CD4-positive, CD25-positive, alpha-beta regulatory T cell (primary cell): Measurements from ENCODE around the gene SKIC2. TPM values are rescaled to one million over a fixed set of nuclear protein-coding genes. Genes with fewer than 3 reads are reported as not detected.

Experiments
- ATAC-seq, 2 donors: fragments of 150-1000 bp; cut with Tn5 transposase; one replicate each; pipeline ENCODE4 v1.10.0; 2021; ENCODE audit warnings: low read depth in 2 of 2, moderate number of reproducible peaks in 2 of 2, moderate library complexity in 1 of 2
- DNase-seq, 3 donors: peaks; one replicate each; pipeline versions ENCODE4 v3.0.0 to v3.0.0-alpha.2; 2012 to 2022; ENCODE audit warnings: mixed read lengths in 1 of 3
- H3K27ac ChIP-seq: one replicate; pipeline ENCODE4 v1.7.0; 2013; ENCODE audit warnings: mild to moderate bottlenecking, low read length; ENCODE audit not compliant: insufficient read depth, poor library complexity, severe bottlenecking
- H3K27me3 ChIP-seq: one replicate; pipeline ENCODE4 v1.7.0; 2013; ENCODE audit warnings: low read length; ENCODE audit not compliant: control insufficient read depth, insufficient read depth
- H3K36me3 ChIP-seq: one replicate; pipeline ENCODE4 v1.7.0; 2013; ENCODE audit warnings: mild to moderate bottlenecking, low read length, moderate library complexity; ENCODE audit not compliant: control insufficient read depth, insufficient read depth
- H3K4me1 ChIP-seq: 2 replicates; pipeline ENCODE4 v1.7.0; 2013; ENCODE audit warnings: mild to moderate bottlenecking, low read length; ENCODE audit not compliant: insufficient read depth, control insufficient read depth, poor library complexity, severe bottlenecking
- H3K4me3 ChIP-seq: one replicate; pipeline ENCODE4 v1.7.0; 2013; ENCODE audit warnings: low read depth, mild to moderate bottlenecking, low read length, moderate library complexity
- H3K9me3 ChIP-seq, 2 experiments: 1 replicate in 1 of 2; 2 replicates in 1 of 2; pipeline ENCODE4 v1.7.0; 2013; ENCODE audit warnings: low read length in 2 of 2, mild to moderate bottlenecking in 1 of 2, moderate library complexity in 1 of 2; ENCODE audit not compliant: control insufficient read depth in 2 of 2
- H3K27ac Mint-ChIP-seq, 3 donors: one replicate each; pipeline ENCODE4 v1.8.0; 2020 to 2022; ENCODE audit warnings: mild to moderate bottlenecking in 3 of 3, mixed read lengths in 3 of 3, moderate library complexity in 2 of 3
- H3K27me3 Mint-ChIP-seq: one replicate; pipeline ENCODE4 v1.8.0; 2022; ENCODE audit warnings: mild to moderate bottlenecking, mixed read lengths
- H3K36me3 Mint-ChIP-seq: one replicate; pipeline ENCODE4 v1.8.0; 2020; ENCODE audit warnings: mixed read lengths
- H3K4me1 Mint-ChIP-seq, 4 donors: one replicate each; pipeline ENCODE4 v1.8.0; 2020 to 2022; ENCODE audit warnings: mixed read lengths in 4 of 4, mild to moderate bottlenecking in 1 of 4
- H3K4me3 Mint-ChIP-seq, 4 donors: one replicate each; pipeline ENCODE4 v1.8.0; 2020 to 2022; ENCODE audit warnings: mild to moderate bottlenecking in 4 of 4, mixed read lengths in 4 of 4, moderate library complexity in 3 of 4
- H3K9me3 Mint-ChIP-seq, 7 donors: one replicate each; pipeline ENCODE4 v1.8.0; 2020 to 2022; ENCODE audit warnings: mixed read lengths in 7 of 7, mild to moderate bottlenecking in 3 of 7, moderate library complexity in 2 of 7
- polyA plus RNA-seq, 4 donors: library from polyadenylated mRNA; unstranded; fragments of 300-500 nt; fragmentation: Illumina TruSeq; gene quantifications; one replicate each; pipeline ENCODE4 v1.2.3, GENCODE V29; 2021
- total RNA-seq: library from RNA; stranded (reverse); gene quantifications from one replicate; pipeline ENCODE4 v1.2.3, GENCODE V29; 2022

The SKIC2 gene
- total and polyA plus RNA-seq, 5 donors from 2014 or later: 16.2 to 101 (median 17.7) TPM

DNA sequence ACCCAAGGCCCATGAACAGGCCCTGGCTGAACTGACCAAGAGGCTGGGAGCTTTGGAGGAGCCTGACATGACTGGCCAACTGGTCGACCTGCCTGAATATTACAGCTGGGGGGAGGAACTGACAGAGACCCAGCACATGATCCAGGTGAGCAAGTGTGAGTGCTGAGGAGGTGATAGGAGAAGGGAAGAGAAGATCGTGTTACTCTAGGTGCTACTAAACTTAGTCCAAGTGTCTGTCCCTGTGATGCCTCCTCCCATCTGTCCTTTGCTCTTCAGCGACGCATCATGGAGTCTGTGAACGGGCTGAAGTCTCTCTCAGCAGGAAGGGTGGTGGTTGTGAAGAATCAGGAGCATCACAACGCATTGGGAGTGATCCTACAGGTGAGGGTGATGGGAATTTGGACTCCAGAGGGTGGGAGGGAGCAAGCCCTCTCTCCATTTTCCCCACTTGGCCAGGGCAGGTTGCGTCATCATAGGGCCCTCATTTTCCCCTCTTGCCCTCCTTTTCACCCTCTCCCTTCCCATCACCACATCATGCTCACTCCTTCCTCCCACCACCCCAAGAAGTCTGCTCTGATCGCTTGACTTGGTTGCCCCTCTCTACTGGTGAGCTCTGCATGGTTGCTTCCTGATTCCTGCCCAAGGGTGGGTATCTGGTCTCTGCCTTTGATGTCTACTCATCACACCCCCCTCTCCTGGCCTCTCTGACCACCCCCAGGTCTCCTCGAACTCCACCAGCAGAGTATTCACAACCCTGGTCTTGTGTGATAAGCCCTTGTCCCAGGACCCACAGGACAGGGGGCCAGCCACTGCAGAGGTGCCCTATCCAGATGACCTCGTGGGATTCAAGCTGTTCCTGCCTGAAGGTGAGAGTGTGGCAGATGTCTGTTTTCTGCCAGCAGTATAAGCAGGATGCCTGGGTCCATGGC, 8.3 kb downstream of the SKIC2 start:
- H3K27me3 Mint-ChIP-seq: peaks cover 7% of the 10 kb centered on the region
- Histone ChIP-seq H3K4me1 (peaks cover 13% of the 10 kb centered on the region), H3K9me3 (no peaks in the 10 kb centered on the region), H3K36me3 (peaks cover 72% of the 10 kb centered on the region), H3K27ac (no peak overlapping the region), H3K27me3 (no peaks in the 10 kb centered on the region), H3K4me3 (no peak overlapping the region)
- H3K36me3 Mint-ChIP-seq: peaks cover 28% of the 10 kb centered on the region
- peaks cover 4 to 40% (median 19%) of the 10 kb centered on the region in 4 donors for H3K4me1 Mint-ChIP-seq
- H3K9me3 Mint-ChIP-seq: no peaks in the 10 kb centered on the region
- peak overlapping the region in 2 of 4 donors; percentile 32 to 70 for H3K4me3 Mint-ChIP-seq
- peak overlapping the region in 1 of 3 donors; percentile 27 for H3K27ac Mint-ChIP-seq
- DNase-seq: no peak
- no peak for ATAC-seq

DNA sequence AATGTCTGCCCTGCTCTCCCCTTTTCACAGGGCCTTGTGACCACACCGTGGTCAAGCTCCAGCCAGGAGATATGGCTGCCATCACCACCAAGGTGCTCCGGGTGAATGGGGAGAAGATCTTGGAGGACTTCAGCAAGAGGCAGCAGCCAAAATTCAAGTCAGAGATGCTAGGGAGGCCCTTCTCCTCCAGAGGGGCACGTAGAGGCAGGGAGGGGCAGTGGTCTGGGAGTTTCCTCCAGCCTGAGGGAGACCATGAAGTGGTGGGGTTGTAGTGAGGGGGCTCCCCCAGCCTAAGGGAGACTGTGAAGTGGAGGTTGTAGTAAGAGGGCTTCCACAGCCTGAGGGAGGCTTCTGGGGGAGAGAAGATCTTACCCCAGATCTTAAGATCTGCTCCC, 8.9 kb downstream of the SKIC2 start:
- Mint-ChIP-seq H3K4me3 (peak overlapping the region in 1 of 4 donors; percentile 70), H3K36me3 (peaks cover 21% of the 10 kb centered on the region), H3K9me3 (no peaks in the 10 kb centered on the region), H3K27ac (peak overlapping the region in 1 of 3 donors; percentile 27), H3K27me3 (peaks cover 9% of the 10 kb centered on the region), H3K4me1 (peaks cover 8 to 44% (median 24%) of the 10 kb centered on the region in 4 donors)
- DNase-seq (no peak), ATAC-seq (no peak)
- H3K27ac ChIP-seq: no peak overlapping the region
- no peaks in the 10 kb centered on the region for H3K9me3 ChIP-seq
- H3K4me1 ChIP-seq: peaks cover 18% of the 10 kb centered on the region
- no peak overlapping the region for H3K4me3 ChIP-seq
- peaks cover 65% of the 10 kb centered on the region for H3K36me3 ChIP-seq
- no peaks in the 10 kb centered on the region for H3K27me3 ChIP-seq

DNA sequence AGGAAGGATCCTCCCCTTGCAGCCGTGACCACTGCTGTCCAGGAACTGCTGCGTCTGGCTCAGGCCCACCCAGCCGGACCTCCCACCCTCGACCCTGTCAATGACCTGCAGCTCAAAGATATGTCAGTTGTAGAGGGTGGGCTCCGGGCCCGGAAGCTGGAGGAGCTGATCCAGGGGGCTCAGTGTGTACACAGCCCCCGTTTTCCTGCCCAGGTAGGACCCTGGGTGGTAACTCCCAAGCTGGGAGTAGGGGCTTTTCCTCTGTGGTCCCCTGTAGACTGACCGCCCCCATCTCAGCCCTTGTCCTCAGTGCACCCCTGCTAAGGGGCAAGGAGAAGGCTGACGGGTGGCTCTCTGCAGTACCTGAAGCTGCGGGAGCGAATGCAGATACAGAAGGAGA, 9.4 kb downstream of the SKIC2 start:
- Mint-ChIP-seq H3K9me3 (no peaks in the 10 kb centered on the region), H3K4me1 (peaks cover 12 to 48% (median 28%) of the 10 kb centered on the region in 4 donors), H3K27me3 (peaks cover 9% of the 10 kb centered on the region), H3K36me3 (peaks cover 17% of the 10 kb centered on the region), H3K27ac (peak overlapping the region in 1 of 3 donors; percentile 51), H3K4me3 (peak overlapping the region in 2 of 4 donors; percentile 52 to 70)
- peaks cover 61% of the 10 kb centered on the region for H3K36me3 ChIP-seq
- H3K4me3 ChIP-seq: no peak overlapping the region
- no peaks in the 10 kb centered on the region for H3K9me3 ChIP-seq
- ATAC-seq (no peak), DNase-seq (no peak)
- H3K27ac ChIP-seq: no peak overlapping the region
- H3K27me3 ChIP-seq: no peaks in the 10 kb centered on the region
- peaks cover 22% of the 10 kb centered on the region for H3K4me1 ChIP-seq

DNA sequence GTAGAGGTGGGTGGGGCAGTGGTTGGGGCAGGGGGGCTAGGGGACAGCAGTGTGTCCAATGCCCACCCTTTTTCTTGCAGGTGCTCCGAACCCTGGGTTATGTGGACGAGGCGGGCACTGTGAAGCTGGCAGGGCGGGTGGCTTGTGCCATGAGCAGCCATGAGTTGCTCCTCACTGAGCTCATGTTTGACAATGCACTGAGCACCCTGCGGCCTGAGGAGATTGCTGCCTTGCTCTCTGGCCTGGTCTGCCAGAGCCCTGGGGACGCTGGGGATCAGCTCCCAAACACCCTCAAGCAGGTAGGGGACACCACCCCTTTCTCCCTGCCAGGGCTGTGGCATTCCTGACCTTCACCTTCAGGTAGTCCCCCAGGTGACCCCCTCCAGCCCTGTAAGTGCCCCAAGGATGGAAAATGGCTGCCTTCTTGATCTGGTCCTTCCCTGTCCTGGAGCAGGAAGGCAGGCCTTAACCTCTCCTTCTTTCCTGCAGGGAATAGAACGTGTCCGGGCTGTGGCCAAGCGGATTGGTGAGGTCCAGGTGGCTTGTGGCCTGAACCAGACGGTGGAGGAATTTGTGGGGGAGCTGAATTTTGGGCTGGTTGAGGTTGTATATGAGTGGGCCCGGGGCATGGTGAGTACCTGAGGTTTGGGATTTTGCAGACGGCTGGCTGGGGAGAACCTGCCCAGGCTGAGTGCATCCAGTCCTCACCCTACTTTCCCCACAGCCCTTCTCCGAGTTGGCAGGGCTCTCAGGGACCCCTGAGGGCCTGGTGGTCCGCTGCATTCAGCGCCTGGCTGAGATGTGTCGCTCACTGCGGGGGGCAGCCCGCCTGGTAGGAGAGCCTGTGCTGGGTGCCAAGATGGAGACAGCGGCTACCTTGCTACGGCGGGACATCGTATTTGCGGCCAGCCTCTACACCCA, 10.1 kb downstream of the SKIC2 start:
- peak overlapping the region in 2 of 3 donors; percentile 51 to 91 for H3K27ac Mint-ChIP-seq
- peaks cover 13% of the 10 kb centered on the region for H3K36me3 Mint-ChIP-seq

DNA sequence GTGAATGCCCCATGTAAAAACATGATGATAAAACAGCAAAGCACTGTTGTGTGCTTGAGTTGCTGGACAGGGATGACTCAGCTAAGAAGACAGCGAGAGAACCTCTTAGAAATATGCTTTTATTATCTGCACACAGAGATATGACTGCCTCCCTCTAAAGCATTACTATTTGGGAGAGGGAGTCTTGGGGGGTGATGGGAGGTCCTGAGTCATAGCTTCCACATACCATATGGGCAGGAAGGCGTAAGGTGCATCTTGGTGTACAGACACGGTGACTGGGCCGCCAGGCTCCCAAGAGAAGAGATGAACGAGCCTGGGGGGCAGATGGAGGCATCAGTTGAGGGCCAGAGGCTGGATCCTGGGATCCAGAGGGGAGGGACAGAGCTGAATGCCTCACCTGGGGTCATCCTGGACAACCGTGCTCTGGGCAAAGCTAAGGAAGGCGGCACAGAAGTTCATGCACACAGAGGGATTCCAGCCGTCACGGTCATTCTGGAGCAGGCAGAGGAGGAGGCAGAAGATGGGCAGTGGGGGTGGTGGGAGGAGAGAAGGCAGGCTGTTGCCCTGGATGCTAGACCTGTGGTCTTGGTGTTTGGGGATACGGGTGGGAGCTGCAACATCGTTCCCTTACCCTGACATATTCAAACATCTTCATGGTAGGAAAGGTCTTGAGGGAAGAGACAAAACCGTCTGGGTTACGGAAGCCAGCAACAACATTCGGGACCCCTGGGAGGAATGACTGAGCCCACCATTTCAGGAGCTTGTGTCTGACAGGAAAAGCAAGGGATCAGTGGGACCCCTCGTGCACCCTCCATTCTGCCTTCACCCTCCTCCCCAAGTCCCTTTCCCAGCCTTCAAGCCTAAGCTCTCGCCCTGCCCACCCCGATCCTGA, 11.0 kb downstream of the SKIC2 start:
- Histone ChIP-seq H3K9me3 (no peaks in the 10 kb centered on the region), H3K4me1 (peaks cover 22% of the 10 kb centered on the region), H3K4me3 (no peak overlapping the region), H3K27me3 (no peaks in the 10 kb centered on the region), H3K36me3 (peaks cover 47% of the 10 kb centered on the region), H3K27ac (peak overlapping the region; percentile 100)
- Mint-ChIP-seq H3K27ac (peak overlapping the region; percentile 3 to 100 (median 91)), H3K4me3 (peak overlapping the region; percentile 70 to 99 (median 85)), H3K9me3 (no peaks in the 10 kb centered on the region), H3K27me3 (peaks cover 9% of the 10 kb centered on the region), H3K36me3 (peaks cover 15% of the 10 kb centered on the region), H3K4me1 (peaks cover 15 to 60% (median 38%) of the 10 kb centered on the region in 4 donors)
- ATAC-seq (no peak), DNase-seq (no peak)

More for the DNA sequence above, 10.1 kb downstream of the SKIC2 start:
- peaks cover 22% of the 10 kb centered on the region for H3K4me1 ChIP-seq
- peaks cover 9% of the 10 kb centered on the region for H3K27me3 Mint-ChIP-seq
- H3K27ac ChIP-seq: no peak overlapping the region
- H3K27me3 ChIP-seq: no peaks in the 10 kb centered on the region
- no peak overlapping the region for H3K4me3 ChIP-seq
- H3K36me3 ChIP-seq: peaks cover 54% of the 10 kb centered on the region
- ATAC-seq: no peak
- no peaks in the 10 kb centered on the region for H3K9me3 ChIP-seq
- DNase-seq: no peak
- peaks cover 15 to 54% (median 33%) of the 10 kb centered on the region in 4 donors for H3K4me1 Mint-ChIP-seq
- peak overlapping the region in 3 of 4 donors; percentile 50 to 99 (median 71) for H3K4me3 Mint-ChIP-seq
- H3K9me3 Mint-ChIP-seq: no peaks in the 10 kb centered on the region

DNA sequence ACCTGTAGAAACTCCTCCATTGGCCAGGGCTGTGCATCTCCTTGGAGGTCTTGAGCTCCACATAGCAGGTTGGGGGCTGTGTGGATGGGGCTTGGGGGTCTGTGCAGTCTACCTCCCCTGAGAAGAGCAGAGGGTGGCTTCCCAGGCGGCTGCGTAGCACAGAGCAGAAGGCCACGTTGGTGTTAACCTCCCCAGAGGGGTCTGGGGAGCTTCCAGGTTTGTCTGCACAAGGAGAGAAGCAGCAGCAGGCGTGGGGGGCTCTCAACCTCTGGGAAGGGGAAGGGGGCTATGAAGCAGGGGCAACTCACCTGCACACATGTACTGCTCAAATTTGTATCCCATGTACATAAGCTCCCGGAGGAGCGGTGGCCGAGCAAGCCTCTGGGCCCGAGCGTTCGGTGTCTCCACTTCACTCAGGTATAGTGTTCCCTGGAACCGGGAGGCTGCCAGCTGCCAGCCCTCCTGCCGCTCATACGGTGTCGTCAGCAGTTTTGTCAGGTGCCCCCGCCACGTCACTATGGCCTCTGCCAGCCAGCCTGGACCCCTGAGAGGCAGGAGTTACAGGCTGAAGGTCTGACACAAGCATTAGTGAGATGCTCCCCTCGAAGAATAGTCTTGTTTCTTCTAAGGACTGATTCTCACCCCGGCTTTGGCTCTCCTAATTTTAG, 11.8 kb downstream of the SKIC2 start:
- no peaks in the 10 kb centered on the region for H3K9me3 ChIP-seq
- H3K27me3 ChIP-seq: no peaks in the 10 kb centered on the region
- no peak for DNase-seq
- peak overlapping the region; percentile 100 for H3K27ac ChIP-seq
- Mint-ChIP-seq H3K4me3 (peak overlapping the region; percentile 99 to 100 (median 99)), H3K27me3 (peaks cover 9% of the 10 kb centered on the region), H3K4me1 (peaks cover 15 to 60% (median 38%) of the 10 kb centered on the region in 4 donors), H3K36me3 (peaks cover 12% of the 10 kb centered on the region), H3K9me3 (no peaks in the 10 kb centered on the region), H3K27ac (peak overlapping the region; percentile 52 to 100 (median 99))
- peaks cover 39% of the 10 kb centered on the region for H3K36me3 ChIP-seq
- peak overlapping the region; percentile 91 for H3K4me3 ChIP-seq
- H3K4me1 ChIP-seq: peaks cover 22% of the 10 kb centered on the region
- no peak for ATAC-seq
